Uterus (tissue), 4 donors: ENCODE measurements around the gene TAPBPL. TPM values are rescaled to one million over a fixed set of nuclear protein-coding genes. Genes with fewer than 3 reads are reported as not detected.

Experiments
- DNase-seq, 2 donors: peaks; one replicate each; pipeline ENCODE4 v3.0.0-alpha.2; 2019 to 2020
- H3K27ac ChIP-seq, 2 donors: fragments of 200-600 bp; sonication (generic); 1 replicate in 1 of 2; 2 replicates in 1 of 2; pipeline ENCODE4 v1.5.1; 2016 to 2018
- H3K27me3 ChIP-seq, 2 donors: fragments of 200-600 bp; sonication (generic); one replicate each; pipeline ENCODE4 v1.5.1; 2018 to 2019; ENCODE audit warnings: control low read depth in 1 of 2
- H3K36me3 ChIP-seq, 2 donors: fragments of 200-600 bp; sonication (generic); one replicate each; pipeline ENCODE4 v1.5.1; 2019; ENCODE audit warnings: control low read depth in 1 of 2
- H3K4me1 ChIP-seq, 2 donors: fragments of 200-600 bp; sonication (generic); one replicate each; pipeline ENCODE4 v1.5.1; 2018 to 2019; ENCODE audit warnings: control low read depth in 1 of 2
- H3K4me3 ChIP-seq, 2 donors: fragments of 200-600 bp; sonication (generic); 1 replicate in 1 of 2; 2 replicates in 1 of 2; pipeline ENCODE4 v1.5.1; 2018 to 2019; ENCODE audit warnings: mild to moderate bottlenecking in 1 of 2
- H3K9me3 ChIP-seq, 2 donors: fragments of 200-600 bp; sonication (generic); one replicate each; pipeline ENCODE4 v1.5.1; 2019; ENCODE audit warnings: control low read depth in 1 of 2
- CTCF ChIP-seq, 4 experiments: fragments of 200-600 bp in 2 of 4; fragments of 450-650 bp in 2 of 4; sonication (generic) in 2 of 4; IDR thresholded peaks; one replicate each; pipeline ENCODE4 v1.5.1; 2016 to 2019; ENCODE audit warnings: antibody characterized with exemption in 4 of 4, mild to moderate bottlenecking in 2 of 4, moderate library complexity in 1 of 4
- POLR2A ChIP-seq, 2 donors: fragments of 450-650 bp; IDR thresholded peaks; one replicate each; pipeline ENCODE4 v1.6.1; 2016; ENCODE audit warnings: antibody characterized with exemption in 2 of 2, mild to moderate bottlenecking in 1 of 2, moderate library complexity in 1 of 2
- intact Hi-C: fragments of 100-400 bp; cut with DNase I; formaldehyde crosslinking; loops from one replicate; pipeline ENCODE4 v1.15.1; 2023; ENCODE audit warnings: low total_unique reads
- total RNA-seq, 4 donors: library from RNA; depleted of rRNA in 3 of 4; stranded (reverse); fragments of >200 nt in 3 of 4; gene quantifications; one replicate each; pipeline versions ENCODE4 v1.1.0 to v1.2.4, GENCODE V29; 2014 to 2023
- donor health status: DM: yes; HTN: yes; CAD: no.

The TAPBPL gene
- total RNA-seq, 4 donors from 2014 or later = 10.0 to 25.7 (median 17.1) TPM

GRCh38 chr12:6459004-6459337, 7.1 kb downstream of the TAPBPL start:
- no peak overlapping the region for H3K4me3 ChIP-seq
- TF ChIP-seq POLR2A (IDR thresholded peaks at IDR 0.05) (no peak), CTCF (IDR thresholded peaks at IDR 0.05) (no peak)
- no peaks in the 10 kb centered on the region for H3K9me3 ChIP-seq
- H3K4me1 ChIP-seq = no peaks in the 10 kb centered on the region
- intact Hi-C loops = no loop called here
- no peak overlapping the region for H3K27ac ChIP-seq
- DNase-seq = no peak
- H3K27me3 ChIP-seq = no peaks in the 10 kb centered on the region
- no peaks in the 10 kb centered on the region for H3K36me3 ChIP-seq

GRCh38 chr12:6460751-6461371, 9.0 kb downstream of the TAPBPL start:
- Histone ChIP-seq H3K27ac (no peak overlapping the region), H3K4me1 (no peaks in the 10 kb centered on the region), H3K4me3 (no peak overlapping the region), H3K27me3 (no peaks in the 10 kb centered on the region), H3K36me3 (no peaks in the 10 kb centered on the region), H3K9me3 (no peaks in the 10 kb centered on the region)
- DNase-seq = no peak
- TF ChIP-seq CTCF (IDR thresholded peaks at IDR 0.05) (no peak), POLR2A (IDR thresholded peaks at IDR 0.05) (no peak)
- intact Hi-C loops = loop anchor here (5.0 to 10.0 kb wide), 2 partner anchors 34 to 146 kb away; partner anchors contain the start of gene PLEKHG6

- Histone ChIP-seq H3K9me3 (no peaks in the 10 kb centered on the region), H3K4me1 (no peaks in the 10 kb centered on the region), H3K27ac (no peak overlapping the region), H3K36me3 (no peaks in the 10 kb centered on the region), H3K4me3 (no peak overlapping the region), H3K27me3 (no peaks in the 10 kb centered on the region)
- intact Hi-C loops = loop anchor here (5.0 to 10.0 kb wide), 2 partner anchors 34 to 147 kb away; partner anchors contain the start of gene PLEKHG6
- TF ChIP-seq CTCF (IDR thresholded peaks at IDR 0.05) (no peak), POLR2A (IDR thresholded peaks at IDR 0.05) (no peak)
- DNase-seq = no peak
Observed at GRCh38 chr12:6461401-6462233, 9.8 kb downstream of the TAPBPL start.

GRCh38 chr12:6462234-6462995, 10.6 kb downstream of the TAPBPL start:
- TF ChIP-seq CTCF (IDR thresholded peaks at IDR 0.05) (no peak), POLR2A (IDR thresholded peaks at IDR 0.05) (no peak)
- H3K4me1 ChIP-seq = no peaks in the 10 kb centered on the region
- H3K27me3 ChIP-seq = no peaks in the 10 kb centered on the region
- H3K27ac ChIP-seq = no peak overlapping the region
- intact Hi-C loops = loop anchor here (5.0 to 10.0 kb wide), 2 partner anchors 35 to 148 kb away; partner anchors contain the start of gene PLEKHG6
- no peak for DNase-seq
- no peaks in the 10 kb centered on the region for H3K9me3 ChIP-seq
- H3K4me3 ChIP-seq = no peak overlapping the region
- no peaks in the 10 kb centered on the region for H3K36me3 ChIP-seq
